Kidney epithelial cell (primary cell): ENCODE results near the gene FBXO2. TPM values are rescaled to one million over a fixed set of nuclear protein-coding genes. Genes with fewer than 3 reads are reported as not detected.

Experiments used
- DNase-seq: peaks from one replicate; pipeline ENCODE4 v3.0.0-alpha.2; 2010; ENCODE audit warnings: low read depth
- H3K27me3 ChIP-seq: 2 replicates; pipeline ENCODE4 v1.6.0; 2011; ENCODE audit warnings: low read length; ENCODE audit not compliant: control insufficient read depth, insufficient read depth
- H3K36me3 ChIP-seq: 2 replicates; pipeline ENCODE4 v1.5.1; 2011; ENCODE audit warnings: low read length; ENCODE audit not compliant: control insufficient read depth, insufficient read depth
- H3K4me3 ChIP-seq: 2 replicates; pipeline ENCODE4 v1.5.1; 2011; ENCODE audit warnings: low read depth, mild to moderate bottlenecking, control low read depth, low read length
- total RNA-seq: library from RNA; depleted of rRNA; stranded (reverse); fragments of >200 nt; gene quantifications from 2 replicates; pipeline ENCODE4 v1.2.3, GENCODE V29; 2015
- TF ChIP-seq, protein P1 (sequence below): IDR thresholded peaks from 2 replicates; pipeline ENCODE4 v1.5.1; 2011; ENCODE audit warnings: mild to moderate bottlenecking, moderate library complexity, low read length, control low read depth, inconsistent platforms; ENCODE audit not compliant: insufficient read depth, poor library complexity, severe bottlenecking

FBXO2 gene
- total RNA-seq, 1 donor from 2014 or later: 3.0 TPM

DNA sequence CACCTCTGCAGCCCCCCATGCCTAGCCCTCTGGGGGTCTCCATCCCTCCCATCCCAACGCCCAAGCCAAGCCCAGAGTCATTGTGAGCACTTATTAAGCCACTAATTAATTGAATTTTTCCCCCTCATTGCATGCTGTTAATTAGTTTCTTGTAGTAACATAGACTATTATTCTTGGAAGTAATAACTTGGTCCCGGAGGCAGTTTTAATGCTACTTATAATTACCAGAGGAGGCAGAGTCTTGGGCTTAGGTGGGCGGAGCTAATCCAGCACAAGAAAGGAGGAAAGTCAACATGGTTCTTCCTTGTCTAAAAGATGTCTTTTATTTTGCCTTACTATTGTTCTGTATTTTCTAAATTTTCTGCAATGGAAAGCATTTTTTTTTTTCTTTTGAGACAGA, 27.7 kb downstream of the FBXO2 start:
- Histone ChIP-seq H3K27me3 (peaks cover 2% of the 10 kb centered on the region), H3K4me3 (no peak overlapping the region), H3K36me3 (no peaks in the 10 kb centered on the region)
- no peak for DNase-seq
- TF ChIP-seq, protein P1, sequence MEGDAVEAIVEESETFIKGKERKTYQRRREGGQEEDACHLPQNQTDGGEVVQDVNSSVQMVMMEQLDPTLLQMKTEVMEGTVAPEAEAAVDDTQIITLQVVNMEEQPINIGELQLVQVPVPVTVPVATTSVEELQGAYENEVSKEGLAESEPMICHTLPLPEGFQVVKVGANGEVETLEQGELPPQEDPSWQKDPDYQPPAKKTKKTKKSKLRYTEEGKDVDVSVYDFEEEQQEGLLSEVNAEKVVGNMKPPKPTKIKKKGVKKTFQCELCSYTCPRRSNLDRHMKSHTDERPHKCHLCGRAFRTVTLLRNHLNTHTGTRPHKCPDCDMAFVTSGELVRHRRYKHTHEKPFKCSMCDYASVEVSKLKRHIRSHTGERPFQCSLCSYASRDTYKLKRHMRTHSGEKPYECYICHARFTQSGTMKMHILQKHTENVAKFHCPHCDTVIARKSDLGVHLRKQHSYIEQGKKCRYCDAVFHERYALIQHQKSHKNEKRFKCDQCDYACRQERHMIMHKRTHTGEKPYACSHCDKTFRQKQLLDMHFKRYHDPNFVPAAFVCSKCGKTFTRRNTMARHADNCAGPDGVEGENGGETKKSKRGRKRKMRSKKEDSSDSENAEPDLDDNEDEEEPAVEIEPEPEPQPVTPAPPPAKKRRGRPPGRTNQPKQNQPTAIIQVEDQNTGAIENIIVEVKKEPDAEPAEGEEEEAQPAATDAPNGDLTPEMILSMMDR: no peak

DNA sequence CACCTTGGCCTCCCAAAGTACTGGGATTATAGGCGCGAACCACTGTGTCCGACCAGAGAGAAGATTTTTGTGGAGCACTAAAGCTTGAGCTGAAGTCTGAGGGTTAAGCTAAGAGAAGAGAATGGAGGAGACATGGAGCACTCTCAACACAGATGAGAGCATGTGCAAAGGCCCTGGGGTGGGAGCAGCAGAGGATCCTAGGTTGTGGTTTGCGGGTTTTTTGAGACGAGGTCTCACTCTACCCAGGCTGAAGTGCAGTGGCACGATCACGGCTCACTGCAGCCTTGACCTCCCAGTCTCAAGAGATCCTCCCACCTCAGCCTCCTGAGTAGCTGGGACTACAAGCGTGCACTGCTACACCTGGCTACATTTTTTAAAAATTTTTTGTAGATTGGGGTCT, 30.5 kb downstream of the FBXO2 start:
- Histone ChIP-seq H3K36me3 (no peaks in the 10 kb centered on the region), H3K4me3 (no peak overlapping the region), H3K27me3 (peaks cover 2% of the 10 kb centered on the region)
- TF ChIP-seq, protein P1: no peak
- no peak for DNase-seq

DNA sequence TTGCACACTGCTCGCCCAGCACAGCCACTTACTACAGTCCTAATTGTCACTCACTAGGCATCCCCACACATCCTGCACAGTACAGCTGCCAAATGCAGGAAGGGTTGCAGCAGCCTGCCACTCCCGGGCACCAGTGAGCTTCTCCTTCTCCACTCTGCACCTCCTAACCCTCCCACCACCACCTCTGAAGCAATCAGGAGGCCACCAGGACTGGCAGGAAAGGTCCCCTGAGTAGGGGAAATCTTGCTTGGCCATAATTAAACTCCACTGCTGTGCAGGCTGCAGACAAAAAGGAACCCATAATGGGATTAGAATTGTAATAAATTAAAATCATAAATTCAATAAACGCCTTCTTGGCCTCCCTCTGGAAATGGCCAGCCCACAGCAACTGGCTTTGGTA, 31.8 kb downstream of the FBXO2 start:
- Histone ChIP-seq H3K4me3 (no peak overlapping the region), H3K27me3 (peaks cover 2% of the 10 kb centered on the region)
- TF ChIP-seq, protein P1: no peak

DNA sequence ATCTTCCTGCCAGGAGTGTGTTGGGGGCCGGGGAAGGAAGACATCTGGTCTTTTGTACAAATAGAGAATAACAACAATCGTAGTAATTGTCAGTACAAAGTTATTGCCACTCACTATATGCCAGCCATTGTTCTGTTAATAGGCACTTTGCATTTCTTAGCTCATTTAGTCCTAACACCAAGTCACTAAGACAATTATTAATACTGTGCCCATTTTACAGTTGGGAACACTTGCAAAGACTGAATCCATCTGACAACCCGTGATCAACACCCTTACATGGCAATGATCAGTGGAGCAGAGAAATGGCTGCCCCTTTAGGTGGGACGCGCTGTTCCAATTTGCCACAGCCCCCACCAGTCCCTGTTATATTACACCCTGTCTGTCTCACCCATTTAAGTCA, 33.3 kb downstream of the FBXO2 start:
- DNase-seq: no peak
- Histone ChIP-seq H3K36me3 (no peaks in the 10 kb centered on the region), H3K27me3 (peaks cover 2% of the 10 kb centered on the region), H3K4me3 (no peak overlapping the region)
- TF ChIP-seq, protein P1: no peak

More for the DNA sequence above, 31.8 kb downstream of the FBXO2 start:
- no peak for DNase-seq
- H3K36me3 ChIP-seq: no peaks in the 10 kb centered on the region

DNA sequence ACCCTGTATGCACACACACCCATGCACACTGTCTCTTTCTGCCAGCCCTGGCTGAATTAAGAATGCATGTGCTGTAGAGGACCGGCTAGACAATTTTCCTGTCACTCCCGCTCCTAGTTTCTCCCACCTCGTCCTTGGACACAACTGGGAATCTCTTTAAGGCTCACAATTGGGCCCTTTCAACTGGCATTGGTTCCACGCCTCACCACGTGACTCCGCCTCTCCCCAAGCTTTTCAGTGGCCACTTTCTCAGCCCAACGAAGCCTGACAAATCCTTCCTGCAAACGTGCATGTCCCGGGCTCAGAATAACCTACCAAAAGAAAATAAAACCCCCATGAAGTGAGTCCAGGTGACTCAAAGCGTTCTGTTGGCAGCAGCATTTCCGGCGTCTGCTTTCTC, 33.8 kb downstream of the FBXO2 start:
- TF ChIP-seq, protein P1: no peak
- Histone ChIP-seq H3K27me3 (peaks cover 2% of the 10 kb centered on the region), H3K4me3 (no peak overlapping the region), H3K36me3 (no peaks in the 10 kb centered on the region)
- no peak for DNase-seq

DNA sequence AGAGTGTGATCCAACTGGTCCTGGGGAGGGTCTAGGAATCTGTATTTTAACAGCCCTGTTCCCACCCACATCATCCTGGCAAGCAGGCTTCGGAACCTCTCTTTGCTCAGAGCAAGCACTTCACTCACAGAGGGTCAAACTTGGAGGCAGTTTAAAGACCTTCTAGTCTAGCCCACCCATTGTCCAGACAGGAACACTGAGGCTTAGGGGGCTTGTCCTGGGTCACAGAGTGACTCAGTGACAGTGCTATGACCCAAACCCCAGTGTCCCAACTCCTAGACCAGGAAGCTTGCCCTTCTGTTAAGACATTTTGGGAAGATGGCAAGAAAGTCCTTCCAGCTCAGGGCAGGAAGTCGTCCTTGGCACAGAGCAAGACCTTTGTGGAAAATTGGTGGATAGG, 36.5 kb downstream of the FBXO2 start:
- Histone ChIP-seq H3K36me3 (no peaks in the 10 kb centered on the region), H3K4me3 (no peak overlapping the region), H3K27me3 (peaks cover 9% of the 10 kb centered on the region)
- TF ChIP-seq, protein P1: no peak
- DNase-seq: no peak
